HG03439 (cell line): ENCODE data around the gene CACNA1C.
"Not testable (repeated sequence)": the region's sequence is repeated elsewhere in the genome, so short reads cannot be mapped to it uniquely, and the experiment has no call there.

ENCODE experiments used
- ATAC-seq: cut with Tn5 transposase; IDR thresholded peaks from one replicate; pipeline ENCODE4 v1.9.1; 2021; ENCODE audit warnings: mild to moderate bottlenecking, moderate library complexity; ENCODE audit not compliant: unreplicated experiment

The CACNA1C gene

DNA sequence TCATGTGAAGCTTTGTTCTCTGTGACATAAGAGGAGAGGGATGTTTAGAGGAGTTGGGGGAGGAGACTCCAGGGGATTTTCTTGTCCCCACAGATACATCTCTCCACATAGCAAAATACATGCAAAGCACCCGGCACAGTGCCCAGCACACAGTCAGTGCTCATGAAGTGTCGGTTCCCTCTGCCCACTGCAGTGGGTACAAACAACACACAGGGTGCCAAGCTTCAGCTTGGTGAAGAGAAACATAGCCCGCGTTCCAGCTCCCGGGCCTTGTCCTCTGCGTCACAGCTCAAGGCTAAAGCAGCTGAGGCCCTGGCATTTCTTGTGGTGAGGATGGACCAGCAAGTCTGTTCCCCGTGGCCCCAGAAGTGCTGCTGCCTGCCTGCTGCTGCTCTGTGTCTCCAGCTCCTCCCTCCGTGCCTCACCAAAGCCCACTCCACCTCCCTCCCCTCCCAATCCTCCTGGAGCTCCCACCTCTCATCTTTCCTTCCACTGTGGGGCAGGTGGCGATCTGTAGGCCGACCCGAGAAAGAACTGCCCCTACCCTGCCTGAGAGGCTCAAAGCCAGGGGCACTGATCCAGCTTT lies 685.0 kb downstream of the CACNA1C start:
- no peak for ATAC-seq

- no peak for ATAC-seq
Observed at GRCh38 chr12:2739069-2739468, 686.3 kb downstream of the CACNA1C start.

DNA sequence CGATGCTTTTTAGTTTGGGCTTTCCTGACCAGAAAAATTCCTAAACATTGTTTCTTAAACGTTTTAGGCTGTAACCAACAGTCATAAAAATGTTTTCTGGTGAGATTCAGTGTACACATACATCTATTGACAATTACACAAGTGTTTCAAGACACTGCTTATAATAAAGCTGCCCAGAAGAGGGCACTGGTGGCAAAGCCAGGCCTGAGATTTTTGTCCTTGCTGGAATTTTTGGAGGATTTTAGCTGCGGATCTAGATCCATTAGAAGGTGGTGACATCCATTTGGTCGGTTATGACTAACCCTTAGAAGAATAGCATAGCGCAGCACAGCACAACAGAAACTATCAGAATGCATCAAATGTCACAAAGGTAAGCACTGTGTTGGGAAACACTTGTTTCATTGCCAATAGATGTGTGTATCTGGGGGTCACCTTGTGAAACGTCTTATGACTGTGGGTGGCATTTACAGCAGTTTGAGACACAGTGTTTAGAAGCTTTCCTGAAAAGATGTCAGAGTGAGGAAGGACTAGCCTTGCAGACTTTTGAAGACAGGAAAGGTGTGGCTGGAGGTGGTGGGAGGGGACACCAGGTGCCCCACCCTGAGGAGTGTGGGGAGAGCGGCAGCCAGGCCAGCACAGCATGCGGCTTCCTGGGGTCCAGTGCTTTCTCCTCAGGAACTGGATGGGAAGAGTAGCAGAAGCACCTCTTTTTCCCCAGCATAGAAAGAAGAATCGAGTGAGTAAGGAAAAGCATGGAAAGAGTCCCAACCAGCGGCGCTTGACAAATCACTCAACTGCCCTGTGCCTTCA lies 687.2 kb downstream of the CACNA1C start:
- ATAC-seq: no peak

GRCh38 chr12:2742037-2742436 lies 689.2 kb downstream of the CACNA1C start:
- not testable (repeated sequence) for ATAC-seq

DNA sequence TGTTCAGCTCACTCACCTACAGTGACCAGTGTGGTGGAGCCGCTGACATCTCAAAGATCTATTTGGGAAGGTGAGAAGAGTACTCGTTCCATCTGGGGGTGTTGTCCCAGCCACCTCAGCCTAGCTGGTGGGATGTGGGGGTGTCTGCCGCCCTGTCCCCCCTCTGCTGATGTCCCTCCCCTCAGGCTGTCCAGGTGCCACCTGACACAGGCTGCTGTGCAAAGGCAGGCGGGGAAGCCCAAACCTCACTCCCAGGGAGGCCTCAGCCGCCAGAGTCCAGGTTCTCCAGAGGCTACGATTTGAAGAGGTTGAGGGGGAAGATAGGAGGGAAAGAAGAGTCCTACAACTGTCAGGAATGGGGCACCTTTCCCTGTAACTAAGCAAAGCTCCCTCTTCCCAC lies 690.7 kb downstream of the CACNA1C start:
- no peak for ATAC-seq

- ATAC-seq: no peak
Observed at GRCh38 chr12:2745655-2746054, 692.9 kb downstream of the CACNA1C start.
